Heart left ventricle (tissue), 16 donors: Measurements from ENCODE around the gene ERBB3. TPM values are rescaled to one million over a fixed set of nuclear protein-coding genes. Genes with fewer than 3 reads are reported as not detected.

Experiments used
- ATAC-seq, 4 donors: fragments of 200-7000 bp; cut with Tn5 transposase; one replicate each; pipeline ENCODE4 v1.9.1; 2020 to 2022; ENCODE audit warnings: moderate library complexity in 4 of 4, mild to moderate bottlenecking in 3 of 4, moderate number of reproducible peaks in 1 of 4
- DNase-seq, 5 donors: peaks; one replicate each; pipeline ENCODE4 v3.0.0-alpha.2; 2020
- H3K27ac ChIP-seq, 12 donors: fragments of 200-600 bp; sonication (generic) in 4 of 12; one replicate each; pipeline versions ENCODE4 v1.5.0 to v1.8.0; 2016 to 2022; ENCODE audit warnings: mild to moderate bottlenecking in 2 of 12
- H3K27me3 ChIP-seq, 9 donors: fragments of 200-600 bp; sonication (generic) in 2 of 9; one replicate each; pipeline versions ENCODE4 v1.5.1 to v1.8.0; 2016 to 2022; ENCODE audit warnings: mild to moderate bottlenecking in 3 of 9
- H3K36me3 ChIP-seq, 9 donors: fragments of 200-600 bp; sonication (generic) in 2 of 9; one replicate each; pipeline versions ENCODE4 v1.5.0 to v1.8.0; 2018 to 2022; ENCODE audit warnings: mild to moderate bottlenecking in 2 of 9
- H3K4me1 ChIP-seq, 12 donors: fragments of 200-600 bp; sonication (generic) in 4 of 12; one replicate each; pipeline versions ENCODE4 v1.5.0 to v1.8.0; 2016 to 2022; ENCODE audit warnings: mild to moderate bottlenecking in 3 of 12
- H3K4me3 ChIP-seq, 12 donors: fragments of 200-600 bp; sonication (generic) in 4 of 12; one replicate each; pipeline versions ENCODE4 v1.5.0 to v1.8.0; 2017 to 2022; ENCODE audit warnings: mild to moderate bottlenecking in 9 of 12, moderate library complexity in 4 of 12
- H3K9me3 ChIP-seq, 12 donors: fragments of 200-600 bp; sonication (generic) in 4 of 12; one replicate each; pipeline versions ENCODE4 v1.5.0 to v1.8.0; 2016 to 2022; ENCODE audit warnings: mild to moderate bottlenecking in 1 of 12
- CTCF ChIP-seq, 12 donors: fragments of 200-600 bp; sonication (generic) in 4 of 12; IDR thresholded peaks; one replicate each; pipeline versions ENCODE4 v1.5.0 to v1.8.0; 2018 to 2022; ENCODE audit warnings: antibody characterized with exemption in 12 of 12, mild to moderate bottlenecking in 5 of 12
- POLR2A ChIP-seq, 2 donors: fragments of 450-650 bp; IDR thresholded peaks; one replicate each; pipeline ENCODE4 v1.6.1; 2017; ENCODE audit warnings: antibody characterized with exemption in 2 of 2, mild to moderate bottlenecking in 2 of 2, moderate library complexity in 2 of 2
- WGBS, 4 donors: extraction: QIAGEN DNeasy Blood & Tissue Kit in 2 of 4; methylation state at CpG; one replicate each; pipeline versions ENCODE4 v1.1.5 to v1.1.7; 2013 to 2018; 5-methylcytosine and 5-hydroxymethylcytosine counted together
- intact Hi-C, 10 donors: fragments of 100-400 bp; cut with DNase I; formaldehyde crosslinking; loops; one replicate each; pipeline versions ENCODE4 v1.11.1 to v1.14.2; 2022
- polyA plus RNA-seq, 2 donors: library from polyadenylated mRNA; stranded (reverse); fragments of 200-250 nt; gene quantifications; one replicate each; pipeline ENCODE4 v1.2.3, GENCODE V29; 2013
- total RNA-seq, 9 donors: library from RNA; depleted of rRNA in 2 of 9; stranded (reverse); fragments of >200 nt in 2 of 9; fragmentation: NEBNext Ultra II Directional in 3 of 9; extraction: Animal tissue kit (Norgen Biotek cat#: 25700) in 3 of 9; gene quantifications; one replicate each; pipeline versions ENCODE4 v1.1.0 to v1.2.4, GENCODE V29; 2016 to 2023
- donor health status: ischemic (EF 13 %, LVEDD 7.1; RV severe dilation, severe dysfunction).
- donor health status: healthy with polysubstance abuse.
- donor health status: DM: no; HTN: yes; CAD: no.
- donor health status: DM: no; HTN: no; CAD: no.
- donor health status: ischemic (EF 25% LVEDD 6.9; RV normal size, moderate dysfunction).
- donor health status: ischemic (EF 25% LVEDD 5.7; RV mildly dilated, moderate dysfunction).
- donor health status: healthy.
- donor health status: DM: yes; HTN: yes; CAD: no.
- donor health status: ischemic (EF 35%, LVEDD 5.7; RV mildly dilated, moderate dysfunction).
- donor health status: nonischemic (EF 11% LVEDD 7.7; RV severe dilation, severe dysfunction).
- donor health status: DM: yes; HTN: yes; CAD: no.
- donor health status: PGD.
- donor health status: ischemic (EF 29% LVEDD 5.4; RV normal size, mild dysfunction).
- donor health status: nonischemic (EF 23%, LVEDD 6.1; RV moderate dilation, normal function).

Gene ERBB3
- total and polyA plus RNA-seq, 11 donors: 0.90 to 4.5 (median 2.2) TPM

DNA sequence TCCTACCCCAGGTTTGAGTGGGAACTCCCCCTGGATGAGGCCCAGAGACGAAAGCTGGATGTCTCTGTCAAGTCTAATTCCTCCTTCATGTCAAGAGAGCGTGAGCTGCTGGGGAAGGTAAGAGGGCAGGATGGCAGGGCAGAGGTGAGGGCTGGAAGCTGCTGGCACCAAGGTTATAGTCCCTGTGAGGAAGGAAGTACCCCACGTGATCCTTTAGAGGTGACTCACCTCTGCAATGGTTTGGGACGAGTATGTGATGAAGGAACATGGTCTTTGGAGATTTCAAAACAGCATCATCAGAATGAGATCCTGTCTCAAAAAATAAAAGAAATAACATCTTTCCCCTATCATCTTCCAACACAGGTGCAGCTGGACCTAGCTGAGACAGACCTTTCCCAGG is 63.3 kb downstream of the ERBB3 start:
- intact Hi-C loops: no loop called here
- Histone ChIP-seq H3K36me3 (peaks cover 0 to 72% (median 69%) of the 10 kb centered on the region in 9 donors), H3K4me3 (no peak overlapping the region), H3K27ac (peak overlapping the region; percentile 68 to 88 (median 82)), H3K4me1 (peaks cover 3 to 46% (median 18%) of the 10 kb centered on the region in 12 donors), H3K27me3 (no peaks in the 10 kb centered on the region), H3K9me3 (peaks cover 0 to 3% (median 0%) of the 10 kb centered on the region in 12 donors)
- ATAC-seq: no peak
- WGBS, 4 donors: 69 to 77% (median 72%) methylated on average over 4 of the region's 4 CpGs
- TF ChIP-seq POLR2A (IDR thresholded peaks at IDR 0.05): no peak
- TF ChIP-seq CTCF (IDR thresholded peaks at IDR 0.05): no peak
- DNase-seq: no peak

GRCh38 chr12:56143870-56144269 is 63.9 kb downstream of the ERBB3 start:
- intact Hi-C loops: no loop called here
- H3K27me3 ChIP-seq: no peaks in the 10 kb centered on the region
- H3K4me3 ChIP-seq: no peak overlapping the region
- peaks cover 3 to 46% (median 18%) of the 10 kb centered on the region in 12 donors for H3K4me1 ChIP-seq
- ATAC-seq: peak; percentile 68 to 90 (median 76)
- peaks cover 0 to 65% (median 63%) of the 10 kb centered on the region in 9 donors for H3K36me3 ChIP-seq
- peak in 4 of 5 donors; percentile 61 to 71 (median 66) for DNase-seq
- TF ChIP-seq CTCF (IDR thresholded peaks at IDR 0.05): no peak
- no peak for TF ChIP-seq POLR2A (IDR thresholded peaks at IDR 0.05)
- H3K27ac ChIP-seq: peak overlapping the region; percentile 68 to 88 (median 82)
- WGBS, 4 donors: 58 to 71% (median 68%) methylated on average over 8 of the region's 8 CpGs
- peaks cover 0 to 3% (median 0%) of the 10 kb centered on the region in 12 donors for H3K9me3 ChIP-seq

- H3K27ac ChIP-seq: peak overlapping the region in 9 of 12 donors; percentile 61 to 84 (median 80)
Observed at GRCh38 chr12:56145217-56145616, 65.3 kb downstream of the ERBB3 start.

More at GRCh38 chr12:56145217-56145616, 65.3 kb downstream of the ERBB3 start:
- WGBS, 4 donors: 87 to 95% (median 91%) methylated on average over 3 of the region's 3 CpGs
- intact Hi-C loops: no loop called here
- Histone ChIP-seq H3K4me1 (peaks cover 3 to 46% (median 18%) of the 10 kb centered on the region in 12 donors), H3K27me3 (no peaks in the 10 kb centered on the region), H3K36me3 (peaks cover 0 to 62% (median 49%) of the 10 kb centered on the region in 9 donors), H3K4me3 (no peak overlapping the region), H3K9me3 (peaks cover 0 to 3% (median 0%) of the 10 kb centered on the region in 12 donors)
- no peak for TF ChIP-seq POLR2A (IDR thresholded peaks at IDR 0.05)
- TF ChIP-seq CTCF (IDR thresholded peaks at IDR 0.05): no peak
- ATAC-seq: no peak
- peak in 1 of 5 donors; percentile 0 for DNase-seq
